ENCODE measurements around the gene MYO9B. TPM values are rescaled to one million over a fixed set of nuclear protein-coding genes. Genes with fewer than 3 reads are reported as not detected.

Gene MYO9B
- total and polyA plus RNA-seq, 2 of the 13 experiments (the other 11 are each of a cell fraction or from before 2014, with no cell fraction given): 18.0 to 18.3 TPM

DNA sequence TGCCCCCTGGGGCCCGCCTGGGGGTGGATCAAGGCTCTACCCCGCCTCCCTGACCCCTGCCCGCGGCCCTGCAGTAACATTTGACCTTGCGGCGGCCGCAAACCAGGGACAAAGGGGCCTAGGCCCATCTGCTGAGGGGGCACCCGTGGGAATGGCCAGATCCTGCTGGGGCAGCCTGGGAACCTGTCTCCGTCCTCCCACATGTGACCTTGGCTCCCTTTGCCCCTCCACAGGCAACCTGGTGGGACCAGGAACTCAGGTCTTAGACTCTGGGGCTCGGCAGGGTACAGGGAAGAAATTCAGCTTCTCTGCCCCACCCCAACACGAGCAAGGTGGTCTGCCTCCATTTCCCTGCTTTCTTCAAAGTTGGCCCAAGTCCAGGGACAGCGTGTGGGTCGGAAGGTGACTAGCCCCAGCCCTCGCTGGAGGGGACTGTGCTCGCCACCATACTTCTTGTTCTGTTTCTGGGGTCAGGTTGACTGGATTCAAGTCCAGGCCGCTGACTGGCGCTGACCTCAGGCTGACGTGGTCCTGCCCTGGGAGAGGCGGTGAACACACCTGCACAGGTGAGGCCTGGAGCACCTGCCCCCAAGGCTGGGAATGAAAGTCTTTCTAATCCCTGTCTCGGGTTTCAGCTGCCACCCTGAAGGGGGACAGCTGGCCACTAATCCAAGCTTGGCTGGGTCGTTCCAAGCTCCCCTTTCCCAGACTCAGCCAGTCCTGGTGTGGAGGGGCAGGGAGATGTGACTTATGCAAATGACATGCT is 172.6 kb downstream of the MYO9B start (continued):
- no peak for TF ChIP-seq SRY (CRISPR knock-in tag; IDR thresholded peaks at IDR 0.05)
- TF ChIP-seq MXD3 (CRISPR knock-in tag; IDR thresholded peaks at IDR 0.05): no peak
- no peak for TF ChIP-seq ZFYVE20 (CRISPR knock-in tag; IDR thresholded peaks at IDR 0.05; ENCODE audit: borderline replicate concordance, low read depth)
- peak; percentile 53; the same call in 1 of the 2 replicates for TF ChIP-seq ZNF205 (CRISPR knock-in tag; IDR thresholded peaks at IDR 0.05)
- peak; percentile 83; the same call in 1 of the 2 replicates for TF ChIP-seq ZNF235 (CRISPR knock-in tag; IDR thresholded peaks at IDR 0.05; ENCODE audit: borderline replicate concordance)
- TF ChIP-seq ZFP37 (CRISPR knock-in tag; IDR thresholded peaks at IDR 0.05; ENCODE audit: borderline replicate concordance): no peak
- TF ChIP-seq MIER2 (CRISPR knock-in tag; IDR thresholded peaks at IDR 0.05): 0 out of 2 replicates have a peak, but pooled peaks have one; percentile 24
- TF ChIP-seq SPEN (CRISPR knock-in tag; IDR thresholded peaks at IDR 0.05; ENCODE audit: low read depth): peak; percentile 93; the same call in 1 of the 2 replicates
- TF ChIP-seq ZBTB8A (CRISPR knock-in tag; IDR thresholded peaks at IDR 0.05; ENCODE audit: borderline replicate concordance, low read depth): peak; percentile 60; the same call in 1 of the 2 replicates
- no peak for TF ChIP-seq PAWR (CRISPR knock-in tag; IDR thresholded peaks at IDR 0.05; ENCODE audit: borderline replicate concordance)
- TF ChIP-seq GMEB1 (CRISPR knock-in tag; IDR thresholded peaks at IDR 0.05; ENCODE audit: borderline replicate concordance): peak; percentile 65; the same call in 1 of the 2 replicates
- TF ChIP-seq TBX2 (CRISPR knock-in tag; IDR thresholded peaks at IDR 0.05; ENCODE audit: borderline replicate concordance): peak; percentile 93
- no peak for TF ChIP-seq SRSF4 (IDR thresholded peaks at IDR 0.05; ENCODE audit: low read depth, low read length, poor library complexity, severe bottlenecking)
- peak; percentile 56 for TF ChIP-seq PHF8 (CRISPR knock-in tag; IDR thresholded peaks at IDR 0.05)
- no peak for TF ChIP-seq ZNF597 (CRISPR knock-in tag; IDR thresholded peaks at IDR 0.05)
- TF ChIP-seq HMG20A (CRISPR knock-in tag; IDR thresholded peaks at IDR 0.05; ENCODE audit: borderline replicate concordance): peak; percentile 96
- peak; percentile 60 for TF ChIP-seq ATF1 (CRISPR knock-in tag; IDR thresholded peaks at IDR 0.05)
- TF ChIP-seq ETV5 (CRISPR knock-in tag; IDR thresholded peaks at IDR 0.05; ENCODE audit: borderline replicate concordance): 0 out of 2 replicates have a peak, but pooled peaks have one; percentile 26
- TF ChIP-seq ZNF383 (CRISPR knock-in tag; IDR thresholded peaks at IDR 0.05; ENCODE audit: borderline replicate concordance): no peak
- TF ChIP-seq, protein P1, sequence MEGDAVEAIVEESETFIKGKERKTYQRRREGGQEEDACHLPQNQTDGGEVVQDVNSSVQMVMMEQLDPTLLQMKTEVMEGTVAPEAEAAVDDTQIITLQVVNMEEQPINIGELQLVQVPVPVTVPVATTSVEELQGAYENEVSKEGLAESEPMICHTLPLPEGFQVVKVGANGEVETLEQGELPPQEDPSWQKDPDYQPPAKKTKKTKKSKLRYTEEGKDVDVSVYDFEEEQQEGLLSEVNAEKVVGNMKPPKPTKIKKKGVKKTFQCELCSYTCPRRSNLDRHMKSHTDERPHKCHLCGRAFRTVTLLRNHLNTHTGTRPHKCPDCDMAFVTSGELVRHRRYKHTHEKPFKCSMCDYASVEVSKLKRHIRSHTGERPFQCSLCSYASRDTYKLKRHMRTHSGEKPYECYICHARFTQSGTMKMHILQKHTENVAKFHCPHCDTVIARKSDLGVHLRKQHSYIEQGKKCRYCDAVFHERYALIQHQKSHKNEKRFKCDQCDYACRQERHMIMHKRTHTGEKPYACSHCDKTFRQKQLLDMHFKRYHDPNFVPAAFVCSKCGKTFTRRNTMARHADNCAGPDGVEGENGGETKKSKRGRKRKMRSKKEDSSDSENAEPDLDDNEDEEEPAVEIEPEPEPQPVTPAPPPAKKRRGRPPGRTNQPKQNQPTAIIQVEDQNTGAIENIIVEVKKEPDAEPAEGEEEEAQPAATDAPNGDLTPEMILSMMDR (CRISPR knock-in tag; IDR thresholded peaks at IDR 0.05): peak; percentile 30
- TF ChIP-seq ZNF460 (CRISPR knock-in tag; IDR thresholded peaks at IDR 0.05; ENCODE audit: borderline replicate concordance): no peak; the same call in 1 of the 2 replicates
- TF ChIP-seq, protein P2, sequence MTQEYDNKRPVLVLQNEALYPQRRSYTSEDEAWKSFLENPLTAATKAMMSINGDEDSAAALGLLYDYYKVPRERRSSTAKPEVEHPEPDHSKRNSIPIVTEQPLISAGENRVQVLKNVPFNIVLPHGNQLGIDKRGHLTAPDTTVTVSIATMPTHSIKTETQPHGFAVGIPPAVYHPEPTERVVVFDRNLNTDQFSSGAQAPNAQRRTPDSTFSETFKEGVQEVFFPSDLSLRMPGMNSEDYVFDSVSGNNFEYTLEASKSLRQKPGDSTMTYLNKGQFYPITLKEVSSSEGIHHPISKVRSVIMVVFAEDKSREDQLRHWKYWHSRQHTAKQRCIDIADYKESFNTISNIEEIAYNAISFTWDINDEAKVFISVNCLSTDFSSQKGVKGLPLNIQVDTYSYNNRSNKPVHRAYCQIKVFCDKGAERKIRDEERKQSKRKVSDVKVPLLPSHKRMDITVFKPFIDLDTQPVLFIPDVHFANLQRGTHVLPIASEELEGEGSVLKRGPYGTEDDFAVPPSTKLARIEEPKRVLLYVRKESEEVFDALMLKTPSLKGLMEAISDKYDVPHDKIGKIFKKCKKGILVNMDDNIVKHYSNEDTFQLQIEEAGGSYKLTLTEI (CRISPR knock-in tag; conservative IDR thresholded peaks at IDR 0.05): no peak
